WI38 (cell line): Measurements from ENCODE around the gene GNB4.

Source experiments
- H3K4me3 ChIP-seq: 2 replicates; pipeline ENCODE4 v1.5.1; 2011; ENCODE audit warnings: low read depth, mild to moderate bottlenecking, control low read depth, low read length
- TF ChIP-seq, protein P1 (sequence below): IDR thresholded peaks from 2 replicates; pipeline ENCODE4 v1.5.1; 2012; ENCODE audit warnings: low read depth, mild to moderate bottlenecking, control low read depth, low read length

Gene GNB4

DNA sequence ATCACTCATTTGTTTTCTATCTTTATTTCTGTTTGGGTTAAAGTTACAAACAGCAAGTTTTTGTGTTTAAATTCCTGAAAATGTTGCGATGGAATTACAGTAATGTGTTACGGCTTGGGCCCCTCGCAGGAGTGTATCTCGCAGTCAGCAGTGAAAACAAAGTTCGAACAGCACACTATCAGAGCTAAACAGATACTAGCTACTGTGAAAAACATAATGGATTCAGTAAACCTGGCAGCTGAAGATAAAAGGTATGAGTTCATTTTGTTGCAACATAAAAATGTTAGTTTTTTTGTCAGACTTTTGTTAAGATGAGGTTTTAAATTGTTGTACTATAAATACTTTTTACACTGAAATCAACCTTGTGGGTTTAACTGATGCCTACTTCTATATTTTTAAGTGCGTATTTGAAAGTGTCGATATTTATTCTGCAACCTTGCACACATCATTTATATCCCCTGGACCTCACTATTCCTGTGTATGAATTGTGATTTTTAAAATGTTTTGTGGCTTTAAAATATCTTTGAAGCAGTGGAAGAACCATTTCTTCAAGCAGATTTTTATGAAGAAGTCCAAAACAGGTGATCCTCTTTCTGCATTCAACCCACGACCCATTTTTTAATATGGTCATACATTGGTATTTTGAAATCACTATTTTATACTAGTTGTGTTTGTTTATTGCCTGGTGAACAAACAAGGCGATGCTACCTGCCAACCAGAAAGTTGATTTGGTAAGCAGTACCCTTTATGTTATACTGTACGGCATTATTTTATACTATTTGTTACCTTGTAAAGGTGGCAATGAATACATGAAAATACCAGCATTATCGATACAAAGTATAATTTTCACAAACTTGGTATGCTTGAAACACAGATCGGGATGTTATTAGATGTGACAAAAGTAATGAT lies 75.9 kb downstream of the GNB4 start:
- no peak overlapping the region for H3K4me3 ChIP-seq
- TF ChIP-seq, protein P1, sequence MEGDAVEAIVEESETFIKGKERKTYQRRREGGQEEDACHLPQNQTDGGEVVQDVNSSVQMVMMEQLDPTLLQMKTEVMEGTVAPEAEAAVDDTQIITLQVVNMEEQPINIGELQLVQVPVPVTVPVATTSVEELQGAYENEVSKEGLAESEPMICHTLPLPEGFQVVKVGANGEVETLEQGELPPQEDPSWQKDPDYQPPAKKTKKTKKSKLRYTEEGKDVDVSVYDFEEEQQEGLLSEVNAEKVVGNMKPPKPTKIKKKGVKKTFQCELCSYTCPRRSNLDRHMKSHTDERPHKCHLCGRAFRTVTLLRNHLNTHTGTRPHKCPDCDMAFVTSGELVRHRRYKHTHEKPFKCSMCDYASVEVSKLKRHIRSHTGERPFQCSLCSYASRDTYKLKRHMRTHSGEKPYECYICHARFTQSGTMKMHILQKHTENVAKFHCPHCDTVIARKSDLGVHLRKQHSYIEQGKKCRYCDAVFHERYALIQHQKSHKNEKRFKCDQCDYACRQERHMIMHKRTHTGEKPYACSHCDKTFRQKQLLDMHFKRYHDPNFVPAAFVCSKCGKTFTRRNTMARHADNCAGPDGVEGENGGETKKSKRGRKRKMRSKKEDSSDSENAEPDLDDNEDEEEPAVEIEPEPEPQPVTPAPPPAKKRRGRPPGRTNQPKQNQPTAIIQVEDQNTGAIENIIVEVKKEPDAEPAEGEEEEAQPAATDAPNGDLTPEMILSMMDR: no peak

DNA sequence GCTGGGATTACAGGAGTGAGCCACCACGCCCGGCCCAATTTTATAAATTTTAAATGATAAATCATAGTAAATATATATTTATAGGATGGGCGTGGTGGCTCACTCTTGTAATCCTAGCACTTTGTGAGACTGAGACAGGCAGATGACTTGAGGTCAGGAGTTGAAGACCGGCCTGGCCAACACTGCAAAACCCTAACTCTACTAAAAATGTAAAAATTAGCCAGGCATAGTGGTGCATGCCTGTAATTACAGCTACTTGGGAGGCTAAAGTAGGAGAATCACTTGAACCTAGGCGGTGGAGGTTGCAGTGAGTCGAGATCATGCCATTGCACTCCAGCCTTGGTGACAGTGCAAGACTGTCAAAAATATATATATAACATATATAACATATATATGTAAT lies 77.3 kb downstream of the GNB4 start:
- TF ChIP-seq, protein P1: no peak
- H3K4me3 ChIP-seq: no peak overlapping the region

DNA sequence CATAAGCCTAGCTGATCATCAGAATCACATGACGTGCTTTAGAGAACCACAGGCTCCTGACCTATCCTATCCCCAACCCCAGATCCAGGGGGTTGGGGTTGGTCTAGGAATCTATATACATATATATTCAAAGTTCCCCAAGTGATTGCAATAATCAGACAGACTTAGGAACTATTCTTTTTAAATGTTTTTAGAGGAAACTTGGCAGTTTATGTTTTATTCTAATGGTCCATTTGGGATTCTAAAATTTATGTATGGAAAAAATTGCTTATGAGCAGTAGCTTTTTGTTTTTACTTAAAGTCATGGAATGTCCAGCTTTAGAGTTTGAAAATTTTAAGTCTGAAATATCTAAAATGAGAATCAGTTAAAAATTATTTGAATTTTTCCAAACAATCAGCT lies 81.6 kb downstream of the GNB4 start:
- TF ChIP-seq, protein P1: no peak
- no peak overlapping the region for H3K4me3 ChIP-seq

DNA sequence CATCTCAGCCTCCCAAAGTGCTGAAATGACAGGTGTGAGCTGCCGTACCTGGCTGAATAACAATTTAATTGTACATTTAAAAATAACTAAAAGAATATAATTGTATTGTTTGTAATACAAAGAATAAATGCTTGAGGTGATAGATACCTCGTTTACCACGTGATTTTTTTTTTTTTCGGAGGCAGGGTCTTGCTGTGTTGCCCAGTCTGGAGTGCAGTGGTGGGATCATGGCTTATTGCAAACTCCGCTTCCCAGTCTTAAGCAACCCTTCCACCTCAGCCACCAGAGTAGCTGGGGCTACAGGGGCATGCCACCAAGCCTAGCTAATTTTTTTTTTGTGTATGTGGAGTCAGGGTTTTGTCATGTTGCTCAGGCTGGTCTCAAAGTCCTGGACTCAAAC lies 87.9 kb downstream of the GNB4 start:
- TF ChIP-seq, protein P1: no peak
- H3K4me3 ChIP-seq: no peak overlapping the region

DNA sequence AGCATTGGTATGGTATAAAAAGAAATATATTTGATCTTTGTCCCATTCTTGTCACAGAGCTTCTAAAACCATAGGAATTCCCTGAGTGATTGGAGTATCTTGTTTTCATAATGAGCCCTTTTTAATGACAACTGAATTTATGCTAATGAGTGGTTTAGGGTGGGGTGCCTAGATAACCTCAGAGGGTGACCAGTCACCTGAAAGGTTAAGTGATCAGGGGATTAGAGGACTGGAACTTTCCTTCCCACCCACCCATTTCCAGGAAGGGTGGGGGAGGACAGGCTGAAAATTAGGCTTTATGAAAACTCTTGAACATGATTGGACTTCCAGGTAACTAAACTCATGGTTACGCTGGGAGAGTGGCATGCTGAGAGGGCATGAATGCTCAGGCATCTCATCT lies 95.3 kb downstream of the GNB4 start:
- TF ChIP-seq, protein P1: no peak
- no peak overlapping the region for H3K4me3 ChIP-seq

DNA sequence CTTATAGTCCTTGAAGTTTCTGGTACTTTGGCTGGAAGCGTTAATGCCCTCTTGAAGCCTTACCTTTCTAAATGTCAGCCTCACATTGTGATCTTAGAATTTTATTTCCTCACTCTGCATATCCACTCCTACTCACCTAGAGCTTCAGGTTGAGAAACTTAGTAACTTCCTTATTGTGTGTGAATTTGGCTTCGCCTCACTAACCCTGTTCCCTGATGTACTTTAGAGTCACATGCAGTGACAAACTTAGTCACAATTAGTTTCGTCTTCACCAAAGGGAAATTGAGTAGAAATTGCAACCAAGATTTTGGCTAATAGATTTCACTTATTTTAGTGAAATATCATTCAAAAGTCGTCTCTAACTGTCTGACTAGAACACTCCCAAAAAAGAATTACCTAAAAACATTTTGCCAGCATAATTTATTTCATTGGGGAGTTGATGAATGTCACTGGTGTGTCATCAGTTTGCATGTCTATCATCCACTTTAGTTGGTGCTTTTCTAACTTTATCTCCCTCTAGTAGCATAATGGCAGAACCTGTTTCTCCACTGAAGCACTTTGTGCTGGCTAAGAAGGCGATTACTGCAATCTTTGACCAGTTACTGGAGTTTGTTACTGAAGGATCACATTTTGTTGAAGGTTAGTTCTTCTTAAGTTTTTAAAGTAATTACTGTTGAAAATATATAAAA lies 102.8 kb downstream of the GNB4 start:
- TF ChIP-seq, protein P1: no peak
- peak overlapping the region; percentile 90 for H3K4me3 ChIP-seq
